ENCODE measurements around the gene RHBDD1. TPM values are rescaled to one million over a fixed set of nuclear protein-coding genes. Genes with fewer than 3 reads are reported as not detected.
"Not testable (repeated sequence)": the region's sequence is repeated elsewhere in the genome, so short reads cannot be mapped to it uniquely, and the experiment has no call there.

The RHBDD1 gene
- total RNA-seq, 2 donors from 2014 or later: 35.2 to 46.2 TPM

DNA sequence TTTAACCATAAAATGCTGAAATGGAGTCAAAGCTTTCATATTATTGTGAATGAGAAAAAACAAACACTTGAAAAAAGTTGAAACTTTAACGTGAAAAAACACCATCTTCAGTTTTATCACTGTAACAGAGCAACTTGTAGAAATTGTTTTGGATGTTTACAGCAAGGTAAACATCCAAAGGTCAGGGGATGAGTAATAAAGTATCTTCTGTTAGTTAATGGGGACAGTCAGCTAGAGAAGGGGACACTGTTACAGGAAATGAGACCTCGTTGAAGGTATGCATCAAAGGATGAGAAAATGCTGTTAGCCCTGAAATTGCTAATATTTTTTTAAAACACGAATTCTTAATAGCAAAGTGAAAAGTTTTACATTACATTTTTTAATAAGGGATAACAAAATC, 2.9 kb downstream of the RHBDD1 start:
- peaks cover 10% of the 10 kb centered on the region for H3K9me3 ChIP-seq (ENCODE audit: control insufficient read depth, low read length)
- H3K4me1 ChIP-seq (ENCODE audit: control insufficient read depth, insufficient read depth, low read length): no peaks in the 10 kb centered on the region
- no peak overlapping the region for H3K4me3 ChIP-seq (ENCODE audit: low read length)
- TF ChIP-seq, protein P1, sequence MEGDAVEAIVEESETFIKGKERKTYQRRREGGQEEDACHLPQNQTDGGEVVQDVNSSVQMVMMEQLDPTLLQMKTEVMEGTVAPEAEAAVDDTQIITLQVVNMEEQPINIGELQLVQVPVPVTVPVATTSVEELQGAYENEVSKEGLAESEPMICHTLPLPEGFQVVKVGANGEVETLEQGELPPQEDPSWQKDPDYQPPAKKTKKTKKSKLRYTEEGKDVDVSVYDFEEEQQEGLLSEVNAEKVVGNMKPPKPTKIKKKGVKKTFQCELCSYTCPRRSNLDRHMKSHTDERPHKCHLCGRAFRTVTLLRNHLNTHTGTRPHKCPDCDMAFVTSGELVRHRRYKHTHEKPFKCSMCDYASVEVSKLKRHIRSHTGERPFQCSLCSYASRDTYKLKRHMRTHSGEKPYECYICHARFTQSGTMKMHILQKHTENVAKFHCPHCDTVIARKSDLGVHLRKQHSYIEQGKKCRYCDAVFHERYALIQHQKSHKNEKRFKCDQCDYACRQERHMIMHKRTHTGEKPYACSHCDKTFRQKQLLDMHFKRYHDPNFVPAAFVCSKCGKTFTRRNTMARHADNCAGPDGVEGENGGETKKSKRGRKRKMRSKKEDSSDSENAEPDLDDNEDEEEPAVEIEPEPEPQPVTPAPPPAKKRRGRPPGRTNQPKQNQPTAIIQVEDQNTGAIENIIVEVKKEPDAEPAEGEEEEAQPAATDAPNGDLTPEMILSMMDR (conservative IDR thresholded peaks at IDR 0.05): no peak
- DNase-seq: no peak
- peaks cover 21% of the 10 kb centered on the region for H3K4me1 Mint-ChIP-seq
- H3K9ac ChIP-seq (ENCODE audit: extremely low read depth, low read length, poor library complexity, severe bottlenecking): no peak overlapping the region
- no peaks in the 10 kb centered on the region for H3K27me3 ChIP-seq (ENCODE audit: control insufficient read depth, insufficient read depth, low read length, poor library complexity, severe bottlenecking)
- no peak overlapping the region for H3K27ac Mint-ChIP-seq
- H3K36me3 Mint-ChIP-seq (ENCODE audit: low read depth): peaks cover 28% of the 10 kb centered on the region
- H3K27ac ChIP-seq (ENCODE audit: low read depth, low read length): no peak overlapping the region
- 66 to 91% methylated on average over 2 to 3 of the region's 3 CpGs for WGBS, 2 experiments (ENCODE audit: insufficient coverage in 1 of 2, insufficient read length in 1 of 2)
- H3K27me3 Mint-ChIP-seq (ENCODE audit: insufficient read depth): peaks cover 5% of the 10 kb centered on the region
- peaks cover 13% of the 10 kb centered on the region for H3K9me3 Mint-ChIP-seq
- no peak overlapping the region for H3K4me3 Mint-ChIP-seq
- no peaks in the 10 kb centered on the region for H3K36me3 ChIP-seq (ENCODE audit: control insufficient read depth, insufficient read depth, low read length)

DNA sequence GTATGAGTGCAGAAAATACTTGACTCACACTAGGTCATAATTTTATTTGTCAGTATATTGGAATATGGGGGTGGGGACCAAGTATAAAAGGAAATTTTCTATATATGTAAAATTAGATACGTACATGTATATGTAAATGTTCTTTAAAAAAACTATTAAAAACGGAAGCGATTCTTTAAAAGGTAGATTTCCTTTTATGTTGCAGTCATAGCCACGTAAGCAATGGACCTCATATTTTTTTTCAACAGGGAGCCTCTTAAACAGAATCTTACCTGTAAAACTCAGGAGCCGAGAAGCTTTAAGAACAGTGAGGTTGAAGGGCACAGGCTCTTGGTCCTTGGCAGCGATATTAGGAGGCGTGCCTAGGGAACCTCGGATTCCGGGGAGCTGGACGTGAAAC, 3.3 kb downstream of the RHBDD1 start:
- H3K36me3 ChIP-seq (ENCODE audit: control insufficient read depth, insufficient read depth, low read length): no peaks in the 10 kb centered on the region
- H3K9ac ChIP-seq (ENCODE audit: extremely low read depth, low read length, poor library complexity, severe bottlenecking): no peak overlapping the region
- no peaks in the 10 kb centered on the region for H3K27me3 ChIP-seq (ENCODE audit: control insufficient read depth, insufficient read depth, low read length, poor library complexity, severe bottlenecking)
- no peak overlapping the region for H3K4me3 ChIP-seq (ENCODE audit: low read length)
- Mint-ChIP-seq H3K27ac (no peak overlapping the region), H3K9me3 (peaks cover 13% of the 10 kb centered on the region), H3K4me3 (no peak overlapping the region), H3K4me1 (peaks cover 22% of the 10 kb centered on the region), H3K27me3 (ENCODE audit: insufficient read depth) (peaks cover 5% of the 10 kb centered on the region), H3K36me3 (ENCODE audit: low read depth) (peaks cover 30% of the 10 kb centered on the region)
- DNase-seq: no peak
- 94 to 98% methylated on average over 10 of the region's 10 CpGs for WGBS, 2 experiments (ENCODE audit: insufficient coverage in 1 of 2, insufficient read length in 1 of 2)
- no peaks in the 10 kb centered on the region for H3K4me1 ChIP-seq (ENCODE audit: control insufficient read depth, insufficient read depth, low read length)
- H3K9me3 ChIP-seq (ENCODE audit: control insufficient read depth, low read length): peaks cover 10% of the 10 kb centered on the region
- no peak overlapping the region for H3K27ac ChIP-seq (ENCODE audit: low read depth, low read length)
- TF ChIP-seq, protein P1 (conservative IDR thresholded peaks at IDR 0.05): no peak

DNA sequence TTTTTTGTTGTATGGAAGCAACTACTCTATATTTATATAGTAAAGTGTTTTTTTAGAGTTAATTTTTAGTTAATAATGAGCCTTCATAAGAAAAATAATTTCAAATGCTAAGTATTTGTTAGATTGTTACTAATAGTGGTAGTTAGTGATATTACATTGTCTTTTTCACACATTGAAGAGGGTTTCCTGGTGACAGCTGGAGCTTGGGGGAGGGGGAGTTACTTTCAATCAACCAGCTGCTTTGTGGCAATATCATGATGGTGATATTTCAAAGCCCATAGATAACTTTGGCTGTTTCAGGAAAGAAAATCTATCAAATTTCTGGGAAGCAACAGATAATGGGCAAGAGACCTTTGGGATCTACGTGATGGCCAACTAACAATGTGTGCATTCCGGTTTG, 4.1 kb downstream of the RHBDD1 start:
- Histone ChIP-seq H3K9me3 (ENCODE audit: control insufficient read depth, low read length) (peaks cover 10% of the 10 kb centered on the region), H3K4me3 (ENCODE audit: low read length) (no peak overlapping the region), H3K27ac (ENCODE audit: low read depth, low read length) (no peak overlapping the region), H3K4me1 (ENCODE audit: control insufficient read depth, insufficient read depth, low read length) (no peaks in the 10 kb centered on the region), H3K27me3 (ENCODE audit: control insufficient read depth, insufficient read depth, low read length, poor library complexity, severe bottlenecking) (no peaks in the 10 kb centered on the region), H3K36me3 (ENCODE audit: control insufficient read depth, insufficient read depth, low read length) (no peaks in the 10 kb centered on the region), H3K9ac (ENCODE audit: extremely low read depth, low read length, poor library complexity, severe bottlenecking) (no peak overlapping the region)
- Mint-ChIP-seq H3K4me3 (no peak overlapping the region), H3K9me3 (peaks cover 13% of the 10 kb centered on the region), H3K4me1 (peaks cover 22% of the 10 kb centered on the region), H3K27ac (no peak overlapping the region), H3K36me3 (ENCODE audit: low read depth) (peaks cover 30% of the 10 kb centered on the region), H3K27me3 (ENCODE audit: insufficient read depth) (peaks cover 4% of the 10 kb centered on the region)
- TF ChIP-seq, protein P1 (conservative IDR thresholded peaks at IDR 0.05): no peak
- 96 to 100% methylated on average over 2 of the region's 2 CpGs for WGBS, 2 experiments (ENCODE audit: insufficient coverage in 1 of 2, insufficient read length in 1 of 2)
- no peak for DNase-seq

DNA sequence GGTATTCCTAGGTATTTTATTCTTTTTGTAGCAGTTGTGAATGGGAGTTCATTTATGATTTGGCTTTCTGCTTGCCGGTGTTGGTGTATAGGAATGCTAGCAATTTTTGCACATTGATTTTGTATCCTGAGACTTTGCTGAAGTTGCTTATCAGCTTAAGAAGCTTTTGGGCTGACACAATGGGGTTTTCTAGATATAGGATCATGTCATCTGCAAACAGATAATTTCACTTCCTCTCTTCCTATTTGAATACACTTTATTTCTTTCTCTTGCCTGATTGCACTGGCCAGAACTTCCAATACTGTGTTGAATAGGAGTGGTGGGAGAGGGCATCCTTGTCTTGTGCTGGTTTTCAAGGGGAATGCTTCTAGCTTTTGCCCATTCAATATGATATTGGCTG, 7.1 kb downstream of the RHBDD1 start:
- H3K4me1 Mint-ChIP-seq: peaks cover 15% of the 10 kb centered on the region
- not testable (repeated sequence) for H3K4me3 ChIP-seq (ENCODE audit: low read length); H3K4me3 Mint-ChIP-seq; DNase-seq; H3K27me3 ChIP-seq (ENCODE audit: control insufficient read depth, insufficient read depth, low read length, poor library complexity, severe bottlenecking); H3K27ac Mint-ChIP-seq; H3K27ac ChIP-seq (ENCODE audit: low read depth, low read length); H3K4me1 ChIP-seq (ENCODE audit: control insufficient read depth, insufficient read depth, low read length); H3K27me3 Mint-ChIP-seq (ENCODE audit: insufficient read depth); H3K9ac ChIP-seq (ENCODE audit: extremely low read depth, low read length, poor library complexity, severe bottlenecking); H3K36me3 ChIP-seq (ENCODE audit: control insufficient read depth, insufficient read depth, low read length)
- peaks cover 10% of the 10 kb centered on the region for H3K9me3 ChIP-seq (ENCODE audit: control insufficient read depth, low read length)
- WGBS, 2 experiments (ENCODE audit: insufficient coverage in 1 of 2, insufficient read length in 1 of 2): 92% methylated on average over 1 of the region's 1 CpG; no CpG with 5 or more reads in 1 of the 2 experiments
- H3K9me3 Mint-ChIP-seq: peaks cover 13% of the 10 kb centered on the region
- H3K36me3 Mint-ChIP-seq (ENCODE audit: low read depth): peaks cover 30% of the 10 kb centered on the region

All from endodermal cell (in vitro differentiated cells).